Measurements from ENCODE around the gene GPN1.
"Not testable (repeated sequence)": the region's sequence is repeated elsewhere in the genome, so short reads cannot be mapped to it uniquely, and the experiment has no call there.

Gene GPN1

GRCh38 chr2:27680571-27680970, 51.7 kb downstream of the GPN1 start:
- Histone ChIP-seq H3K36me3 (replicated peaks; ENCODE audit: insufficient read depth, low read length) (peaks cover 6% of the 10 kb centered on the region; the same call in 1 of the 2 replicates), H3K79me2 (ENCODE audit: low read length) (no peaks in the 10 kb centered on the region), H3K27me3 (replicated peaks; ENCODE audit: insufficient read depth, low read length) (no peaks in the 10 kb centered on the region), H2AFZ (ENCODE audit: low read length) (no peak overlapping the region), H3K4me3 (ENCODE audit: low read length) (no peak overlapping the region), H4K20me1 (ENCODE audit: insufficient read depth, low read length) (no peaks in the 10 kb centered on the region), H3K4me1 (ENCODE audit: low read length) (no peaks in the 10 kb centered on the region), H3K9ac (ENCODE audit: low read length) (no peak overlapping the region), H3F3A (ENCODE audit: insufficient read depth, low read length) (no peaks in the 10 kb centered on the region), H3K27ac (ENCODE audit: low read length) (no peak overlapping the region), H3K9me2 (replicated peaks; ENCODE audit: insufficient read depth, low read length) (no peaks in the 10 kb centered on the region), H3K9me3 (replicated peaks; ENCODE audit: insufficient read depth, low read length) (no peaks in the 10 kb centered on the region), H3K4me2 (ENCODE audit: low read depth, low read length) (no peak overlapping the region)
- TF ChIP-seq EZH2 (optimal IDR thresholded peaks at IDR 0.05; ENCODE audit: low read depth, low read length) (no peak), EZH2phosphoT487 (IDR thresholded peaks at IDR 0.05; ENCODE audit: low read length) (no peak), CTCF (IDR thresholded peaks at IDR 0.05; ENCODE audit: low read length) (no peak)
- no peak for DNase-seq

- no peaks in the 10 kb centered on the region for H3K9me3 ChIP-seq (replicated peaks; ENCODE audit: insufficient read depth, low read length)
- no peaks in the 10 kb centered on the region for H3K79me2 ChIP-seq (ENCODE audit: low read length)
- no peak overlapping the region for H3K27ac ChIP-seq (ENCODE audit: low read length)
- no peaks in the 10 kb centered on the region for H3F3A ChIP-seq (ENCODE audit: insufficient read depth, low read length)
- no peaks in the 10 kb centered on the region for H4K20me1 ChIP-seq (ENCODE audit: insufficient read depth, low read length)
- H2AFZ ChIP-seq (ENCODE audit: low read length) = no peak overlapping the region
- H3K9ac ChIP-seq (ENCODE audit: low read length) = no peak overlapping the region
- TF ChIP-seq EZH2phosphoT487 (IDR thresholded peaks at IDR 0.05; ENCODE audit: low read length) (no peak), EZH2 (optimal IDR thresholded peaks at IDR 0.05; ENCODE audit: low read depth, low read length) (no peak), CTCF (IDR thresholded peaks at IDR 0.05; ENCODE audit: low read length) (no peak)
- no peaks in the 10 kb centered on the region for H3K9me2 ChIP-seq (replicated peaks; ENCODE audit: insufficient read depth, low read length)
- no peaks in the 10 kb centered on the region for H3K27me3 ChIP-seq (replicated peaks; ENCODE audit: insufficient read depth, low read length)
- H3K36me3 ChIP-seq (replicated peaks; ENCODE audit: insufficient read depth, low read length) = peaks cover 6% of the 10 kb centered on the region; the same call in 1 of the 2 replicates
- no peak overlapping the region for H3K4me2 ChIP-seq (ENCODE audit: low read depth, low read length)
- no peaks in the 10 kb centered on the region for H3K4me1 ChIP-seq (ENCODE audit: low read length)
- H3K4me3 ChIP-seq (ENCODE audit: low read length) = no peak overlapping the region
- no peak for DNase-seq
These were observed 53.0 kb downstream of the GPN1 start for GRCh38 chr2:27681841-27682240.

GRCh38 chr2:27682334-27682771, 53.5 kb downstream of the GPN1 start:
- H2AFZ ChIP-seq (ENCODE audit: low read length); H3K4me3 ChIP-seq (ENCODE audit: low read length); H3F3A ChIP-seq (ENCODE audit: insufficient read depth, low read length); H4K20me1 ChIP-seq (ENCODE audit: insufficient read depth, low read length); H3K36me3 ChIP-seq (replicated peaks; ENCODE audit: insufficient read depth, low read length); H3K27ac ChIP-seq (ENCODE audit: low read length); H3K9me3 ChIP-seq (replicated peaks; ENCODE audit: insufficient read depth, low read length); H3K4me2 ChIP-seq (ENCODE audit: low read depth, low read length); H3K9ac ChIP-seq (ENCODE audit: low read length); DNase-seq; H3K79me2 ChIP-seq (ENCODE audit: low read length); H3K9me2 ChIP-seq (replicated peaks; ENCODE audit: insufficient read depth, low read length); H3K4me1 ChIP-seq (ENCODE audit: low read length); H3K27me3 ChIP-seq (replicated peaks; ENCODE audit: insufficient read depth, low read length): not testable (repeated sequence)

GRCh38 chr2:27683390-27684071, 54.7 kb downstream of the GPN1 start:
- TF ChIP-seq EZH2phosphoT487 (IDR thresholded peaks at IDR 0.05; ENCODE audit: low read length) = no peak
- TF ChIP-seq CTCF (IDR thresholded peaks at IDR 0.05; ENCODE audit: low read length) = peak; percentile 96
- no peaks in the 10 kb centered on the region for H3K27me3 ChIP-seq (replicated peaks; ENCODE audit: insufficient read depth, low read length)
- H3K36me3 ChIP-seq (replicated peaks; ENCODE audit: insufficient read depth, low read length) = peaks cover 2% of the 10 kb centered on the region; the same call in 1 of the 2 replicates
- H3K9me2 ChIP-seq (replicated peaks; ENCODE audit: insufficient read depth, low read length) = no peaks in the 10 kb centered on the region
- no peak overlapping the region for H2AFZ ChIP-seq (ENCODE audit: low read length)
- peak; percentile 93 for DNase-seq
- H4K20me1 ChIP-seq (ENCODE audit: insufficient read depth, low read length) = no peaks in the 10 kb centered on the region
- H3K9ac ChIP-seq (ENCODE audit: low read length) = no peak overlapping the region
- H3F3A ChIP-seq (ENCODE audit: insufficient read depth, low read length) = no peaks in the 10 kb centered on the region
- no peak overlapping the region for H3K4me2 ChIP-seq (ENCODE audit: low read depth, low read length)
- no peaks in the 10 kb centered on the region for H3K4me1 ChIP-seq (ENCODE audit: low read length)
- no peaks in the 10 kb centered on the region for H3K9me3 ChIP-seq (replicated peaks; ENCODE audit: insufficient read depth, low read length)
- H3K4me3 ChIP-seq (ENCODE audit: low read length) = no peak overlapping the region
- no peak overlapping the region for H3K27ac ChIP-seq (ENCODE audit: low read length)
- no peaks in the 10 kb centered on the region for H3K79me2 ChIP-seq (ENCODE audit: low read length)

- not testable (repeated sequence) for H3K9me2 ChIP-seq (replicated peaks; ENCODE audit: insufficient read depth, low read length); H3K4me1 ChIP-seq (ENCODE audit: low read length); H3K36me3 ChIP-seq (replicated peaks; ENCODE audit: insufficient read depth, low read length); H4K20me1 ChIP-seq (ENCODE audit: insufficient read depth, low read length); H3F3A ChIP-seq (ENCODE audit: insufficient read depth, low read length); H3K4me2 ChIP-seq (ENCODE audit: low read depth, low read length); H3K27me3 ChIP-seq (replicated peaks; ENCODE audit: insufficient read depth, low read length); H3K4me3 ChIP-seq (ENCODE audit: low read length); H2AFZ ChIP-seq (ENCODE audit: low read length); DNase-seq; H3K9ac ChIP-seq (ENCODE audit: low read length); H3K9me3 ChIP-seq (replicated peaks; ENCODE audit: insufficient read depth, low read length); H3K79me2 ChIP-seq (ENCODE audit: low read length); H3K27ac ChIP-seq (ENCODE audit: low read length)
These were observed 56.2 kb downstream of the GPN1 start for GRCh38 chr2:27685006-27685405.
